NCI-H2029 (cell line): ENCODE measurements around the gene ADAMTS2.

Source experiments
- DNase-seq: peaks from one replicate; lab custom pipeline; 2025; lab: John Stamatoyannopoulos, UW

The ADAMTS2 gene

DNA sequence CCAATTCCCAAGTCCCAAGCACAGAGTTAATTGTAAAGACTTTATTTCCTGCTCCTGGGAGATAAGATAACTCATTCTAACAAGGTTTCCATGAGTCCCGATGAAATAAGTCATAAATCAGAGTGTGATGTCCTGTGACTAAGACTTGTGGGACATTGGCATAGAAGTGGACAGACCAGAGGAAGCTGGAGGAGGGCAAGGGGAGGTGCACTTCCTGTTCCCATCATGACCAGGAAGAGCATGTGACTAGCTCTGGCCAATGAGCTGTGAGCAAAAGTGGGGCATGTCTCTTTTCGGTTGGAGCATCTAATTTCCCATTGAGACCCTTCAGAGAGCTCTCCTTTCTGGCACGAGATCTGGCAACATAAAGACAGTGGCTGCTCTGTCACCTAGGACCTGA, 184.7 kb downstream of the ADAMTS2 start:
- DNase-seq: no peak

DNA sequence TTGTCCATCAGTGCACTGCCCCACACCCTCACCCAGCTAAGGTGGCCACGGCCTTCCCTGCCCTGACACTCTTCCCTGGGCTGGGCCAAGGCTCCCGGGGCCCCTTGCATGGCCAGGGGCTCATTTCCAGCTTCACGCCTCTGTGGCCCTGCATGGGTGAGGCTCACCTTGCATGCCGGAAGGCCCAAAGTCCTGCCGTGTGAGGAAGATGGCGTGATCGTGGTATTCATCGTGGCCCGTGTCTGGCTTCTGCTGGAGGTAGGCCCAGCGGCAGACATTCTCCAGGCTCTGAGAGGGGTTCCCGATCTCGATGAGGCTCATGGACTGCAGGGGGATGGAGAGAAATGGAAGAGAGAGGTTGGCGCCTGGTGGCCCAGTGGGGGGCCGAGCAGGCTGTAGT, 186.7 kb downstream of the ADAMTS2 start:
- no peak for DNase-seq

DNA sequence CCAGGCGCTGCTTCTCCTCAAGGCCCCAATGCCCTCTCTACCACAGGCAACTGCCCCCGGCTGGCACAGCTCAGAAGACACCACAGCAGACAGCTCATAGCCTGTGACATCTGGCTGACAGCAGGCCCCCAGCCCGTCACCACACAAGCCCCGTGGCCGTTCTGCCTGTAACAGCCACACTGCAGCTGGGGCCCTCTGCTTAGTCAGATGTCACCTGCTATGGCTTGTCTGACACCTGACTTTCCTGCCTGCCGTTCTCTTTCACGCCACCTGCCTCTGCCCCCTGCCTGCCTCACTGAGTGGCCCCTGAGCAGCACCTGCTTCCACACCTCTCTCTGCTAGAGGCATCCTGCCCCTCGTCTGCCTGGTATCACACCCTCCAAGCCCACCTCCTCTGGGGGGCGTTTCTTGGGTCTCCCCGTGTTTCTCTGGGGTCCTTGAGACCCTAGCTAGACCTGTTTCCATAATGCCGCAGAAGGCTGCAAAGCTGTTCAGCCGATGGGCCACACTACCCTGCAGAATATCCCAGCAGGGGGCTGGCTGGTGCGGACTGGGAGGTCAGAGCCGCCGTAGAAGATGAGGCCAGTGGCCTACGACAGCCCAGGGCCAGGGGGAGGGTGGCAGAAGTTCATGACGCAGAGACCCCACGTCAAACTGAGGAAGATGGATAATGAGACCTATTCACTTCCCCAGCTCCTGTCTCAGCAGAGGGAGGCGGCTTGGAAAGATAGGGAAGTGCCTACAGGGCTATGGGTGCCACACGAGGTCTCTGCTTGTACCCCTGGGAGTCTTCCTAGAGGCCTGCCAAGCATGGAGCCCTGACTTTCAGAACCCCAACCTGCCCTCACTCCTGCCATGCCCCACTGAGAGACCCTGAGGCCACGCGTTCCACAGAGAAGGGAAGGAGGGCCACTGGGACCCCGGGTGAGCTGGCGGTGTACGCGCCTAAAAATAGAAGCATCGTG, 190.0 kb downstream of the ADAMTS2 start:
- DNase-seq: no peak

DNA sequence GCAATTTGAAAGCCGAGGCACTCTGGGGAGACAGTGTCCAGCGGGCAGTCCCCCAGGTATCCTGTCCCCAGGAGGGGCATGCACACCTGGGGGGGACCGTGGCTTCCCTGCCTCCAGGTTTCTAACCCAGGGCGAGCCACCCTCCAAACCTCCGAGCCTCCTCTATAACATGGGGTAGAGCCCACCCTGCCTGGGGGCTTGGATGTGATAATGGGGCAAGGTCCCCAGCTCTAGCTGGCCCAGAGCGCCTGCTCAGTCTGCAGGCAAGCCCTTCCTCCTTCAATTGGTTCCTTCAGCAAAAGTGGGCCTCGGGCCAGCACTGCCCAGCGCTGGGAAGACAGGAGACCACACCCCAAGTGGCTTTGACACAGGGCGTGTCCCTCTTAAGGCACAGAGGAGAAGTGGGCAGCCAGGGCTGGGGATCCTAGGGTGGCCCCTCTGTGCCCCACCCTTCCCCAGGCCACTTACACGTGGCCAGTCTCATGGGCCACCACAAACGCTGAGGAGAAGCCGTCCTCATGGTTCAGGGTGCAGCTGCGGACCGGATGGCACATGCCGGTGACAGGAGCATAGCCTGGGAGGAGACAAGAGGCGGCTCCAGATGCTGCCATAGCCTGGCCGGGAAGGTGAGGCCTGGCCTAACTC, 190.8 kb downstream of the ADAMTS2 start:
- no peak for DNase-seq

DNA sequence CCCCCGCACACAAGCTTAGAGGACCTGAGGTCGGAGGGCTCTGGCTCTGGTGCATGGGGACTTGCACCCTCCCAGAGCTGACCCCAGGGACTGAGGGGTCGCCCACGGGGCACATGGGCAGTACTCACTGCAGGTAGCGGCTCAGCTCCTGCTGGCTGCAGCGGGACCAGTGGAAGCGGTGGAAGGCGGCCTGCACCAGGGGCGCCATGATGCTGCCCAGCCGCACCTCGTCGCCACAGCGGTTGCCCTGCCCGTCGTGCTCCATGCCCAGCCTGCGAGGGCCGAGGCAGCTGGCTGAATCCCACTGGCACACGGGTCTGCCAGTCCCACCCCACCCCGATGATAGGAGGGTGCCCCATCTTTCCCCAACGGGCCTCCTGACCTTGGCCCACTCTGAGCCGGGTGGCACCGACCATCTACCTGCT, 191.3 kb downstream of the ADAMTS2 start:
- DNase-seq: no peak

DNA sequence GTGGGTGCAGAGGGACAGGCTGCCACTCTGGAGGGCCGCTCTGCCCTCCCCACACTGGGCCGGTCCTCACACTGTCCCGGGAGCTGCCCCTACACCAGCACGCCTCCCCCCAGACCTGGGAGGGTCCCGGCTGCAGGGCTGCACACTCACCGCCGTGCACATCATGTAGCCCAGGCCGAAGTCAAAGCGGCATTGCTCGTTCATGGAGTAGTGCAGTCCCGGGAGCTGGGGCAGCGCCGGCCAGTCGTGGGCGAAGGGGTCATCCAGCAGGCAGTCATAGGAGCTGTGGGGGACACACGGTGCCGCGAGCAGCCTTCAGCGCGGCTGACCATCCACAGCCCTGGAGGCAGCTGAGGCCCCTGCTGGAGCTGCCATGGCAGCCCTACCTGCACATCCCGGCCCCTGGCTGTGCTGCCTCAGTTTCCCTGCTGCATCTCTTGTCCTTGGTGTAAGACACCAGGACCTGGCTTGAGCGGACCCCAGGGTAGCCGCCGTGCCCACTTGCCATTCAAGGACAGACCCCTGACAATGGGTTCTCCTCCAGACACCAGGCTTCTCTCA, 191.8 kb downstream of the ADAMTS2 start:
- no peak for DNase-seq

DNA sequence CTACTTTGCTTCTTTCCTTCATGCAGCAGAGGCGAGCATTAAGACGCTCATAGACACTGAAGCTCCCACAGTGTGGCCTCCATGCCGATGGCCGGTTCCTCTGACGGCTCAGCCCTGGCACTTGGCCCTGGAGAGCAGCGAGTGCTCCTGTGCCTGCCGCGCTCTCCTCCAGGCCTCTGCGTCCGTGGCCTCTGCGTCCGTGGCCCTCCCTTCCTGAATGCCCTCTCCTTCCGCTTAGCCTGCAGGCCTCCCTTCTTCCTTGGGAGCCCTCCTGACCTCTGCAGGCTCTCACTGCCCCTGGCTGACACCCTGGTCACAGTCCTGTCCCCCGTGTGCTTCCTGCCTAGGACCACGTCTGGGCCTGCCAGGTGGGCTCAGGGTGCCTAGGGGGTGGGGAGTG, 192.3 kb downstream of the ADAMTS2 start:
- no peak for DNase-seq

DNA sequence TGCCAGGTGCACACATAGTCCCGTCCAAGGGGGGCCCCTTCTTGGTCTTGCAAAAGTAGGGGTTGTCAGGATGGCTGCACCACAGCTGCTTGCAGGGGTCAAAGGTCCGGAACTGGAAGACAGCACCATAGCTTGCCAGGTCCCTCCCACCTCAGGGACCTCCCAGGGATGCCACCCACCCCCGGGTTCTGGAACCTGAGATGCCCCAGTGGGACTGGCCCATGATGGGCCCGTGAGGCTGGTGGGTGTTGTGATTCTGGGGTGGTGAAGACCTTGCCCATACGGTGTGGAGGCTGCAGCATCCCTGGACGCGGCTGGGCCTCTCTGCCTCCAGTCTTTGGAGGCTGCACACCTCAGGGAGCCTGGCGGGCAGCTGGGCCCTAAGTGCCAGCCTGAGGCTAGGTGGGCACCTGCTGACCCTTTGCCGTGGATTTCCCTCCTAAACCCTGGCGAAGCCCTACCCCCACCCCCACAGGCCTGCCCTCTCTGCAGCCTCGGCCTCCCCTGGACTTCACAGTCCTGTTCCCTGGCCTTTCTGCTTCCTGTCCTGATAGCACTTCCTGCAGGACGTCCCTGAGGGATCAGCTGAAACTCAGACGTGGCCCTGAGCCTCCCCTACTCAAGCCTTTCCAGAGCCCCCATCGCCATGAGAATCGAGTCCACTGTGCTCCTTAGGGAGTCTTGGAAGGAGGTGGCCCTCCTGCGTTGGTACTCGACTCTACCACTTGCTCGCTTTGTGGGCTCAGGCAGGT, 192.9 kb downstream of the ADAMTS2 start:
- DNase-seq: no peak

DNA sequence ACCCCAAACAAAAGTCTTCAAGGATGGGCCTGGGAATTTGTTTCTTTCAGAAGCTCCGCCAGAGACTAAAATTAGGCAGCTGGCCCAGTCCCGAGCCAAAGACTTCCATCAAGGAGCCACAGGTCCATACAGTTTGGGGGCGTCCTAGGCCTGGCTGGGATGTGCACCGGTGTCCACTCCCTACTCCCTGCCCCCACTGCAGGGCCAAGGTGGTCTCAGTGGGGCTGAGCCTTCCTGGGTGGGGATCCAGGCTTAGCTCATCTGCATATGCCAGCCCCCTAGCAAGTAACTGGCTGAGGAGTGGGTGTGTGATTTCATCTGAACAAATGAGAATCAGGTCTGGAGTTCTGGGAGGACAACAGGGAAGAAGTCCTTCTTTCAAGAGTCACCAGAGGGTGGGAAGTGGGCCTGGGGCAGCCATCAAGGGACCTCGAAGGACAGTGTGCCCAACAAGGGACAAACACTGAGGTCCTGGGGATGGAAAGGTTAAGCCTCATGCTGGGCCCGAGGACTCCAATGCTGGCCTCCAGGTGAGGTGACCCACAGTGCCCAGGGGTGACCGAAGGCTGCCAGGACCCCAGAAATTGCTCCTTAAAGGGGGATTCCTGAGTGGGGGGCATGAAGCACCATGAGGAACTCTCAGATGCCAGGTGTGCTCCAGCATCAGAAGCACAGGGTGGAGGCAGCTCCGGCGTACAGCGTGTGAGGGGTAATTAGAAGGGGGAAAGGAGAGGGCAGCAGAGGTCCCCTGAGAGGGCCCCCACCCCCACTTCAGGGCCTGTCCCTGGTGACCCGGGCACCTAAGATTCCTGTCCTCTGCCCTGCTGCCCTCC, 193.8 kb downstream of the ADAMTS2 start:
- no peak for DNase-seq

DNA sequence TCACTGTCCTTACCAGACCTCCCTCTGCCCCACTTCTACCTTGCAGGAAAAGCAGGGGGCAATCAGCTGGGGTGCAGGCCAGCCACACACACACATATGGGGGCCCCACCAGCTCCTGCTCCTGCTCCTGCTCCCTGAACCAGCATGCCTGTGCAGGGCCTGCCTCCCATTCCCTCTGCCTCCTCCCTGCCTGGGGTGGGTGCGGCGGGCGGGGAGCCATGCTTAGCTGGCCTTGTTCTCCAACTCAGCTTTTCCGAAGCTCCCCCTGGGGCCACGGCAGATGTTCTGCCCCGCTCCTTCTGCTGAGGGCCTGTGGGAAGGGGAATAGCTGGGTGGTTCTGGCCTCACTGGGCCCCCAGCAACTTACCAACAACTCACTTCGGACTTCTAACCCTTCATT, 195.2 kb downstream of the ADAMTS2 start:
- DNase-seq: no peak

DNA sequence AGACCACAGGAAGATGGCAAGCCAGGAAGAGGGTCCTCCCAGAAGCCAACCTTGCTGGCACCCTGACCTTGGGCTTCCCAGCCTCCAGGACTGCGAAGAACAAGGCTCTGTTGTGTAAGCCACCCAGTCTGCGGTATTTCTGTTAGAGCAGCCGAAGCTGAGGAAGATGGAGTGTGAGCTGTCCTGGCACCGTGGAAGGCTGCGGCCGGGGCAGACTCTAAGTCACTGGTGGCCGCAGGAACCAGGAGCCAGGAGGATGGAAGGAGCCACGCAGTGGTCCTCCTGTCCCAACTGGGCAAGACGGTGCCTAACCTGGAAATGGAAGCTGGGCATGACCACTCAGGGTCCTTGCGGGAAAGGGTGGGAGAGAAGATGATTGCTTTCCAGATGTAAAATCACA, 196.0 kb downstream of the ADAMTS2 start:
- DNase-seq: no peak

DNA sequence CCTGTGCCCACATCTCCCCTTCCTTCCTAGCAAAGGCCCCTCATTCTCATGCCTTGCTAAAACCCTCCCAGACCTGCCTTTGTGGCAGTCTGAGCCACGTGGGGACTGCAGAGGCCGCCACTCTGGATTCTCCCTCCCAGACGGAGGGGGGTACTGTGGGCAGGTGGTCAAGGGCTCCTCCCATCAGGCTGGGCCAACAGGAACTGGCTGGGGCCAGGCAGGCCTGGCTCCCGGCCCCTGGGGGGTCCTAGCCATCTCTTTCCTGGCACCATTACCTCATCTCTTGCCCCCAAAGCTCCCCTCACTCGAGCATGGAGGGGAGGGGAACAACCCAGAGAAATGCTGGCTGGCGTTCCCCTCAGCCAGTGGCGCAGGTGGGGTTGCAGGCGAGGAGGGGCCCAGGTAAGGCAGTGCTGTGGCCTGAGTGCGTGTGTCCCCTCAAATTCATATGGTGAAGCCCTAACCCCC, 196.5 kb downstream of the ADAMTS2 start:
- no peak for DNase-seq

DNA sequence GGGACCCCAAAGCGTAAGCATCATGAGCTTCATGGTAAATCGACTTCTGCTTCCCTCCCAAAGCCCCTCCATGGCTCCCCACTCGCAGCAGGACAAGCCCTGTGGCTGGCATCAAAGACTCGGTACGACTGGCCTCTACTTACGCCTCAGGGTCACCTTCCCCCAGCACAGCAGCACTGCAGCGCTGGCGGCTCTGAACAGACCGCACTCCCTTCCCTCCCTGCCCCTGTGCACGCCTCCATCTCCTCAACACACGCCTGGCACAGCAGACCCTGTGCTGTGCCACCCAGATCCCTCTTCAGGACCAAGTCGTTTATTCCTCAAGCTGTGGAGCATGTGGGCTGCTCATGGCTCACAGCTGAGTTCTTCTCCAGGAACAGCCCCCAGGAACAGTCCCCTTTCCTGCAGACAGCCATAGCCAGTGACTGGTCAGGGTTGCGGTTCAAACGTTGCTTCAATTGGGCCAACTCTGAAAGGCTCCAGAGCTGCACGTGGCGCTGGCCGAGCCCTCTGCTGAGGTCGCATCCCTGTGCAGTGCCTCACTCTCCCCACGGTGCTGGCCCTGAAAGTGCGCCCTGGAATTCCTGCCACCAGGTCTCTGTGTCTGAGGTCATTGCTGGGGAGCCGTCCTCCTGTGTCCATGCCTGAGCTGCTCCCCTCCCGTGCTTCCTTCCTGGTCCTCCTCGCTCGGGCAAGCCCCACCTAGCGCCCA, 197.1 kb downstream of the ADAMTS2 start:
- no peak for DNase-seq

DNA sequence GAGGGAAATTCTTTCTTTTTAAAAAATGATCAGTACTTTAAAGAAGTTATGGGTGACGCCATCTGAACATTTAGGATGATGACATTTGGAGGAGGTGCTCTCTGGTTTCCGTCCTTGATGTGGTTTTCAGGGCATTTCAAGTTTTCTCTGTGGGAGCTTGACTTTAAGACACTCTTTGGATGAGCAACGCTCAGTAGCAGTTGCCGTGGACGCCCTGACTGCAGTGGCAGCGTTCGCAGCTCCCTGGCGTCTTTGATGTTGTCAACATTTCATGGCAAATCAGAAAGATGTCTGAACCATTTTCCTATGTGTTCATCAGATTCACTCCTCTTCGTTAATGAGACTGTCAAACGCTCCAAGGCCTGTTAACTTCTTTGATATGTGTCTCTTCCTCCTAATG, 199.0 kb downstream of the ADAMTS2 start:
- DNase-seq: no peak

DNA sequence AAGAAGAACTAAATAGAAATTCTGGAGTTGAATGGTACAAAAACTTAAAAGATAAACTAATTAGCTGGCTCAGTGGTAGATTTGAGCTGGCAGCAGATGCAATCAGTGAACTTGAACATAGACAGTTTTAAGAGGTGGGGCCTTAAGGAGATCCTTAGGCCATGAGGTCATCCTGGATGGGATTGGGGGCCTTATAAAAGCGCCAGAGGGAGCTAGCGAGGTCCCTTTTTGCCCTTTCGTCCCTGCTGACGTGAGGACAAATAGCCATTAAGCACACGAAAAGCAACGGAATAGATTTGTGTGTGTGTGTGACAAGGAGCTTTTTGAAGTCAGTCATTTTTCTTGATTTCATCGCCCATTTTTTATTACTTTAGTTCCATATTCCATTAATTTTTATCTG, 201.8 kb downstream of the ADAMTS2 start:
- no peak for DNase-seq

DNA sequence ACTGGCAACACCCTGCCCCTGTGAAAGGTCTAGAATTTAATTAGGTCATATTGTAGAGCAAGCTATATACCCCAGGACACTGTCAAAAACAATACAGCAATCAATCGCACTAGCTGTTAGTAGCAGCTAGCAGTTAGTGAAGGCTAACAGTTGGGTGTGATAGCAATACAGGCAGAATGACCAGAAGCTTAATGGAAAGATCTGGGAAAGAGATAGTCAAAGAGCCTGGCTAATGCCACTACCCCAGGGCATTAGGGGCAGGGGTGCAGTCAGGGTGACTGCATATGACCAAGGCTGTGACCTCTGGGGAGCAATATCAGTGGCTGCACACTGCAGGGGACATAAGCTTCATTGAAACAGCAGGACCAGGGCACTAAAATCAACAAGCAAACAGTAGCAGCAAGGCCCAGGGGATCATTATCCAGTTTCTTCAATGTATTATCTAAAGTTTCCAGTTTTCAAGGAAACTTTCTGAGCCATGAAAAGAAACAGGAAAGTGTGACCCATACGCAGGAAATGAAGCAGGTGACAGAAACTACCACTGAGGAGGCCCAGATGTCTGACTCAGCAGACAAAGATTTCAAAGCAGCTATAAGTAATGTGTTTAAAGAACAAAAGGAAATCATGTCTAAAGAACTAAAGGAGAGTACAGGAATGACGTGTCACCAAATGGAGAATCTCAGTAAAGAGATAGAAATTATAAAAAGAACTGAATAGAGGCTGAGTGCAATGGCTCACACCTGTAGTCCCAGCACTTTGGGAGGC, 202.6 kb downstream of the ADAMTS2 start:
- no peak for DNase-seq

DNA sequence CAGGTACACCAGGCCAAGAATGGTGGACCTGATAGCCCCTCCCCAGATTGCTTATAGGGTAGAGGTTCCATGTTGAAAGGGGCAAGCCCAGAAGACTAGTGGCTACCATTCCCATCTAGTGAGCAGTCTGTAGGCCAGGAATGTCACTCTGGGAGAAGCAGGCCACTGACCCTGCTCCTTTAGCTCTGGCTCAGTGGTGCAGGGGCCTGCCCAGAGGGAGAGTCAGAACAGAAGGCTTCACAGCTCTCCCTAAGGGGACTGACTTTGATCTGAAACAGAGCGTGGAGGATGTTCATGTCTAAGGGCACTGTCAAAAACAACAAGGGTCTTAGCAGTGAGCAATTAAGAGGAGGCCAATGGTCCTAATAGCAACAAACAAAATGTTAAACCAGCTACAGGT, 203.4 kb downstream of the ADAMTS2 start:
- DNase-seq: no peak

DNA sequence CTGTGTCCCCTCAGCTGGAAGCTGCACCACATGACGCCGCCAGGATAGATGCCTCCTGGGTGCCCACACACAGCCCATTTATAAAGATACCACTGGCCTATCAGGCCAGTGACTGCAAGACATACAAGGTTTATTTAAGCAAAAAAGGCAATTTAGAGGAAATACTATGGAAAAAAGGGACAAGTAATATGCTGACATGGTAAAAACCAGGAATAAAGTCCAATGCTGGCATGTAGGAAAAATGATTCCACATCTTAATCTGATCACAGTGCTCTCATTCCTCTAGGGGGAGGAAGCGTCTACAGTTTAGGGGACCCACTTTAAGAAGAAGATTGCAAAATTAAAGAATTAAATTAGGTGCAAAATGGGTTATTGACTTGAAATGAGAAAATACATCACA, 205.0 kb downstream of the ADAMTS2 start:
- no peak for DNase-seq

DNA sequence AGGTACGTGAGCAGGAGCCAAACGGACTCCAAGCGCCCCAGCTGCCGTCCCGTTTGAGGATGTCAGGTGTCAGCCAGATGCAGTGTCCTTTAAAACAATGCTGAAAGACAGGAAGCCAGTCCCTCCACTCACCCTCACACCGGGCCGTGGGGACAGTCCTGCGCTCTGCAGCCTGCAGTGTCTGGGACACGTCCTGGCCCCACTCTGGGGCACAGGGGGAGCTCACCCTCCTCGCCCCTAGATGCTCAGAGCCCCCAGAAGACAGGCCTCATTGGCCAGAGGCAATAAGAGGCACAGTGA, 205.4 kb downstream of the ADAMTS2 start:
- DNase-seq: no peak
